Measurements from ENCODE around the gene RALGAPA2. TPM values are rescaled to one million over a fixed set of nuclear protein-coding genes. Genes with fewer than 3 reads are reported as not detected.

RALGAPA2 gene
- total RNA-seq, result 7.8 and 8.8 TPM in 2 replicates

DNA sequence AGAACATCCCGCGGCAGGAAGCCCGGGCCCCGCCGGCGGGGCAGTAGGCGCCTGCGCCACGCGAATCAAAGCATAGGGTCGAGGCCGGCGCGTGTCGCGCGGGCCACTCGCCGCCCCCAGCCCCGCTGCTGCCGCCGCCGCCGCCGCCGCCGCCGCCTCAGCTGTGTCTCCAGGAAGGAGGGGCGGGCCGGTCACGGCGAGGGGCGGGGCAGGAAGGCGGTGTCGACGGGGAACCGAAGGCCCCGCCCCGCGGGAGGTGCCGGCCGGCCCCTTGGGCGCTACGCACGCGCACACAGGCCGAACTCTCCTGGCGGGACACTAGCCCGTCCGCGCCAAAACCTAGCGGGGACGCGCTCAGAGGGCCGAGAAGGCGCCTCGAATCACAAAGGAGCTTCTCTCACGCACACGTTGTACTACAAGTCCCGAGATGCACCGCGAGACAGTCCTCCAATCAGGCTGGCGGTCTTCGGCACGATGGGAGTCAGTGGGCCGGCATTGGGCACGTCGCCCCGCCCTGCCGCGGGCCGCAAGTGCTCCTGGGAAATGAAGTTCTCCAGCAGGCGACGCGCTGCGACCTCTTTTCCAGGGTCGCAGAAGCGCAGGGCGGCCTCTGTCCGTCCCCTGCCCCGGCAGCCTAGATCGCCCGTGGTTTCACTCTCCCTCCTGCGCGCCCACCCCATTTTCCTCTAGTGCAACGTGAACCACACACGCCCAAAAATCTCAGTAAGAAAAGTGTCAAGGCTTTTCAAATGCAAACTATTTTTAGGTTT, at the start of gene RALGAPA2:
Gene RALGAPA2, minus strand, starts transcription at position 171 of the 770 bp plus-strand sequence. Its CDS starts 164 bp downstream, at position 7.

DNA sequence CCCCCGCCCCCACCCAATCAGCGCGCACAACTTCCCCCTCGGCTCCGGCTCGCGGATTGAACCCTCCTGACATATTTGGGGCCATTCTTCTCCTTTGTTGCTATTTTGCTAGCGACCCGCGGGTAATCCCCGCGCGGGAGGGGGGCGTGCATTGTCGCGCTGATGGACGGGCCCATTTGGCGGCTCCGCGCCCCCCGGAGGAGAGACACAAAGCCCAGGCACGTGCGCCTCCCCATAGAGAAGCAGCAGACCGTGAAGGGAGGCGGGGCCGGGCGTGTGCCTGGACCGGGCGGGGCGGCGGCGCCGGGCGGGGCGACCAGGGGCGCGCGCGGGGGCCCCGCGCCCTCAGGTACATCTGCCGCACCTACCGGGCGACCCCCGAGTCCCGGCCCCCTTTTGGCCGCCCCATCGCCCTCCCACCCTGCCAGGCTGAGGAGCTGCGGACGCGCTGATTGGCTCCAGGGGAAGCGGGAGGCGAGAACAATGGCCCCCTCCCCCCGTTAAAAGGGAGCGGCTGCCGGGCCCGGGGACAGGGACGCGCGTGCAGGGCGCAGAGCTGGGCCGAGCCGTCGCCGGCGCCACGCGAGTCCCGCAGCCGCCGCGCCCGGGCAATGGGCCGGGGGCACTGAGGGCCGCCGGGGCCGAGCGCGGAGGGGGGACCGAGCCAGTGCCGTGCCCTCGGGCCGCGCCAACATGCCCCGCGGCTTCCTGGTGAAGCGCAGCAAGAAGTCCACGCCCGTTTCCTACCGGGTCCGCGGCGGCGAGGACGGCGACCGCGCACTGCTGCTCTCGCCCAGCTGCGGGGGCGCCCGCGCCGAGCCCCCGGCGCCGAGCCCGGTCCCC, 344.6 kb downstream of the RALGAPA2 start, which contains the start of gene INSM1:
Gene INSM1, plus strand, starts transcription at position 530 of the 843 bp plus-strand sequence. Its CDS starts 164 bp downstream, at position 694.

All from aortic smooth muscle cell (primary cell).